ENCODE results near the gene DDIT4L.
"Not testable (repeated sequence)": the region's sequence is repeated elsewhere in the genome, so short reads cannot be mapped to it uniquely, and the experiment has no call there.

The DDIT4L gene, protein sequence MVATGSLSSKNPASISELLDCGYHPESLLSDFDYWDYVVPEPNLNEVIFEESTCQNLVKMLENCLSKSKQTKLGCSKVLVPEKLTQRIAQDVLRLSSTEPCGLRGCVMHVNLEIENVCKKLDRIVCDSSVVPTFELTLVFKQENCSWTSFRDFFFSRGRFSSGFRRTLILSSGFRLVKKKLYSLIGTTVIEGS

DNA sequence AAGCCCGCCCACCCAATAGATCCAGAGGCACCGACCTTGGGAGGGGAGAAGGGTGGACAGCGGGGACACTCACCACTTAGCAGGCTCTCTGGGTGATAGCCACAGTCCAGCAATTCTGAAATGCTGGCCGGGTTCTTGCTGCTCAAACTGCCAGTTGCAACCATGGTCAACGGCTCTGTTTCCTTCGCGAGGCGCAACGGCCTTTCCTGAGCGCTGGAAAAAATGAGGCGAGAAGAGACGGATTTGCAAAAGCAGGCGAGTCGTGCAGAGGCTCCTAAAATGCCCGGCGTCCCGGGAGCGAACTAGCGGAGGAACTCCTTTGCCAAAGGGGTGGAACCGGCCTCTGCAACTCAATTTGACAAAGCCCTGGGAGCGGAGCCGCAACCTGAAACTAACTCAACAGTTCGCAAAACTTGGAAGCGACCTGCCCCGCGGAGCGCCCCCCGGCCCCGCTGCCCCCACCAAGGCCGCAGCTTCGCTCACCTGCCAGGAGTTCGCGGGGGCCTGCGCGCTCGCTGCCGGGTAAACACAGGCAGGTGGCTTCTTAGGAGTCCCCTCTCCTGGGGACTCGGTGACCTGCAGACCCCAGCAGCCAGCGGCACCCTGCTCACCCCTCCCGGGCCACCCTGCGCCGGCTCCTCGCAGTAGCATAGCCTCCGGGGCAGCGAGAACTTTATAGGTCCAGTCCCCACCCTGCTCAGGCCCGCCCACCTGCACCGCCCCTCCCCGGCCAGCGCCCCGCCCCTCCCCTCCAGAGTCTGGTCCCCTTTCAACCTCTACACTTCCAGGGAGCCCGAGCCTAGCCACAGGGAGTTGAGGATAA lies at the start of gene DDIT4L:
DDIT4L (minus strand) TSS at position 649 of the 823 bp plus-strand sequence; CDS start at position 164, 485 bp downstream.
- peak; percentile 61 for DNase-seq

DNA sequence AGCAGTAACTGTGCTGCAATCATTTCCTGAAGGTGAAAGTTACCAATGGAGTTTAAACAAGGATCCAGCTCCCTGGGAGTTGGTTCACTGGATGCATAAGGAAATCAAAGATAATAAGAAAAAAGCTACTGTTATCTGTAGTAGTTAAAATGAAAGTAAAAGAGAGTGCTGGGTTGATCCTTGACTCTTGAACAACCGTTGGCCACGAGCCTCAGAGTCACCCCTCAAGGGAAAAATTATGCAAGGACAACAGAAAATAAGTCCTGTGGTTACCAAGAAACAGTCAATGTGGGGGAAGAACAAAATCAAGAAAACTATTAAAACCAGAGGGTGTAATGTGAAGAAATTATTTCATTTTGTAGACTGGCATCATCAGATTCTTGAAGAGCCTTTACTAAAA lies 49.7 kb upstream of the DDIT4L start:
- DNase-seq: no peak

DNA sequence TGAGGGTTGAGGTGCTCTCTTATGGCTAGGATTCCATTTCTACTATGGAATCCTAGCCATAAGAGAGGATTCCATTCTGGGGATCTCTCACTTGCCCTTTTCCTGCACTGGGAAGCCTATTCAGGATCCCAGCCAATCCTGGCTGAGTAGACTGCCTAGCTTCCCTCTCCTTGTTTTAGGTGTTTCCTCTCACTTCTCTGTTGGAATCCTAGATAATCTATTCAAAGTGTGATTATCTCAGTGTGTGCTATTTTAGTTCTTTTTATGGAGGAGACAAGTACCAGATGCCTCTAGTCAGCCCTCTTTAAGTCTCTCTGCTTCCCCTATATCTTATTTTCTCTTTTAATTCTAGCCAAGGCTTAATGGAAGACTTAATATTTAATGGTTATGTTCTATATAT lies 34.5 kb upstream of the DDIT4L start:
- DNase-seq: no peak

DNA sequence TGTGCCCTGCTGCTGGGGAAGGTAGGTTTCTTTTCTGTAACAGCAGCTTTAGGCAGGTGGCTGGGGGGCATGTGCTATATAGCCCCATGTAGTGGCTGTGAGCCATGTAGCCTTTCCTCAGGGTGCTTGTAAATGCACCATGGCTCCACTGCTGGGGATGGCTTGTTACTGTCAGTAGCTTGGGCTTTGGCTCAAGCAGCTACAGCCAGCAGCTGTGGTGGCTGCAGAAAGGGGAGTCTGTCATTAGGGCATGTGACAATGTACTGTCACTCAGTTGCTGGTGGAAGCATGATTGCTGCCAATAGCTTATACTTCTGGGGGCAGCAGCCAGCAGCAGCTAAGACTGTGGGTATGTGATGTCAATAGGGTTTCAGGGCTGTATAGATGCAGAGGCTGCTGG lies 33.9 kb upstream of the DDIT4L start:
- DNase-seq: no peak

DNA sequence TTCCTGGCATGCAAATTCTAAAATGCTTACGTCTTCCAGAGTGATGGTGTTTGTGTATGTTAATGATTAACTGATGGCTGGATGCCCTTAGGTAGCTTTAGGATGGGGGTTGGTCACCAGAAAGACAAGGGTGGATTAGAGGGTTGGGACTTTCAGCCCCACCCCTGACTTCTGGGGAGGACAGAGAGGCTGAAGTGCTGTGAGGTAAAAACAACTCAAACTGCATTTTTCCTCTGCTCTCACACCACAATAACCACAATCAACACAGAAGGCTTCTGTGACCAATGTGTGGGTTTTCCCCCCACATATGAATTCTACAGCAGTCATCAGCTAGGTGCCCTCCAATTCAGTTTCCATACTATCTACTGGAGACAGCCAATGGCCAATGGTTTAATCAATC lies 18.7 kb upstream of the DDIT4L start:
- DNase-seq: no peak

DNA sequence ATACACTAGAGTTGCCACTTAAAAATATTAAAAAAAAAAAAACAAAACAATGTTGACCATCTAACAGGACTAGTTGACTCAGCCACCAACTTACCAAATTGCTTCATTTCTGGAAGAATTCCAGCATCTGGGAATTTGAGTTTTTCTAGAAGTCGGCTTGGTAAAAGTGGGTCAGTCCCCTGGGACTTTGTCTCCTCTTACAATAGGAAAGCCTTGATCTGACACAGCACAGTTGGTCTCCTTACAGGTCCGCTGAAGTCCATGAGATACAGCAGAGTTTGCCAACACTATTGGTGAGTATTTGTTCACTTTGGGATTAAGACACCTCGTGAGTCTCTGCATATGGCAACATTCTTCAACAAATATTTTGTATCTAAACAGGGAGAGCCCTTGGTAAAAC lies 18.2 kb upstream of the DDIT4L start:
- no peak for DNase-seq

DNA sequence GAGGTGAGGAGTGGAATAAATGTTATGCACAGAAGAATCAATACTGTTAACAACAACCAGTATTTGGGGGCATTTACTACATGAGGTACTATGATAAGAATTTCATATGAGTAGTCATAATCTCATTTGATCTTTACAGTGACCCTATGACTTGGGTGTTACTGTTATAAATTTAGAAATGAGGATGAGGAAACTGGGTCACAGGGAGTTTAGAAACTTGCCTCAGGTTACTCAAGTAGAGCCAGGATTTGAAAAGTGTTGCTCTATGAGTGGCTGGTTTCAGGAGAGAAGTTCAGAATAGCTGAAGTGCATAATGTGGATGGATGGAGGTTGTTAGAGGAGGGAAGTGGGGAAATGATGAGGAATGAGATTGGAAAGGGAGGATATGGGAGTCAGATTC lies 16.6 kb upstream of the DDIT4L start:
- DNase-seq: no peak

DNA sequence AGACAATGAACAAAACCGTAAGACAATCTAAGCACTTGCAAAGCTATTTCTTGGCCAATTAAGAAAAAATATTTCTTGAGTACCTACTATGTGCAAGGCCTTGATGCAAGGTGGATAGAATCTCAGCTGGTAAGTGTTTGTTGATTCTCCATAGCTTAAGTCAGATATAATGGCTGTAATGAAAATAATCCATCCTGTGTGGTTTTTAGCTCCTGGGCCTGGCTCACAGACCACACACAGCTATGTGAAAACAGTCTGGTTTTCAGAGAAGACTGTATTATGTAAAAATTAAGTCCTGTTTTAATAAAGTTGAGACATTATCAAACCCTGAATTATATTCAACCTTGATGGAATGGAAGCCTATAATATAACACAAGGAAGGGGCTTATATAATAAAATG lies 7.8 kb upstream of the DDIT4L start:
- DNase-seq: no peak

DNA sequence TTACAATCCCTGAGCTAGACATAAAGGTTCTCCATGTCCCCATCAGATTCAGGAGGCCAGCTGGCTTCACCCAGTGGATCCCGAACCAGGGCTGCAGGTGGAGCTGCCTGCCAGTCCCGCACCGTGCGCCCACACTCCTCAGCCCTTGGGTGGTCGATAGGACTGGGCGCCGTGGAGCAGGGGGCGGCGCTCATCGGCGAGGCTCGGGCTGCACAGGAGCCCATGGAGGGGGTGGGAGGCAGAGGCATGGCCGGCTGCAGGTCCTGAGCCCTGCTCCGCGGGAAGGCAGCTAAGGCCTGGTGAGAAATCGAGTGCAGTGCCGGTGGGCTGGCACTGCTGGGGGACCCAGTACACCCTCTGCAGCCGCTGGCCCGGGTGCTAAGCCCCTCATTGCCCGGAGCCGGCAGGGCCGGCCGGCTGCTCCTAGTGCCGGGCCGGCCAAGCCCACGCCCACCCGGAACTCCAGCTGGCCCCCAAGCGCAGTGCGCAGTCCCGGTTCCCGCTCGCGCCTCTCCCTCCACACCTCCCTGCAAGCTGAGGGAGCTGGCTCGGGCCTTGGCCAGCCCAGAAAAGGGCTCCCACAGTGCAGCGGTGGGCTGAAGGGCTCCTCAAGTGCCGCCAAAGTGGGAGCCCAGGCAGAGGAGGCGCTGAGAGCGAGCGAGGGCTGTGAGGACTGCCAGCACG lies 6.3 kb upstream of the DDIT4L start:
- not testable (repeated sequence) for DNase-seq

DNA sequence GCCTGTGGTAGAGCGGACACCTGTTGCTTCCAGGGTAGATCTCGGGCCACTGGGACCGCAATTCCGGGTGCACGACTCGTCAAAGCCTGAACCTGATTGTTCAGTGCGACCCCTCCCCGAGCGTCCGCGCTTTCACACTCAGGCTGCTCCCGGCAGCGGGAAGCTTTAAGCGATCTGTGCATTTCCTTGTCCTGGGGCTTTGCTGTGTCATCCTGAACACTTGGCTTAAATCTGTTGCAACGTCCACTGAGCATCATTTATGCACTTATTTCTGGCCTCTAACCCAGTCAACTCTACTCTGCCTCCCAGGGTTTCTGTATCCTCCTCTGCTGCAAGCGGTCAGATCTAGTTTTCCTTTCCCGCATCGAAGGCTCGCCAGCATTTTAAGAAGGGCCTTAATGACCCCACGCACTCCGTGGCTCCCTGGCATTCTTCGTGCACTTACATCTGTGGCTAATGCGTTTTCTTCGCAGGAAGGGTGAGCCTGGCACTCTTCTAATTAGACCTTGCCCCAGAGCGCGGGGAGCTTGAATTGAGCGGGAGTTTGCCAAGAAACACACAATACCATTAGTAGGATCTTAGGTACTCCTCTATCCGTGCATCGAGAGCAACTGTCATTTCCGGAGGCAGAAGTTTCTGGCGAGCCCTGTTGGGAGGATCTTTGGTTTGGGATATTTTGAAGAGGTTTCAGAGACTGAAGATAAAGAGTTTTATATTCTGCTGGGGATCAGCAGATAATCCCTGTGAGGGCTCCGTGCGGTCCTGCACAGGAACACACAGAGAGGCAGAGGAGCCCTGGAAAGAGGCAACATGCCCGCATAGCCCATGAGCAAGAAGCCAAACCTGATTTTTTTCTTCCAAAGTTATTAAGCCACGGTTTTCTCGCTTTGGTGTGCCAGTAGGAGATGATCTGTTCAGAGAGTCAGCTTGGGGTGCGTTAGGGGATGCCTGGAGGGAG lies 654 bp upstream of the DDIT4L start:
- DNase-seq: no peak

DNA sequence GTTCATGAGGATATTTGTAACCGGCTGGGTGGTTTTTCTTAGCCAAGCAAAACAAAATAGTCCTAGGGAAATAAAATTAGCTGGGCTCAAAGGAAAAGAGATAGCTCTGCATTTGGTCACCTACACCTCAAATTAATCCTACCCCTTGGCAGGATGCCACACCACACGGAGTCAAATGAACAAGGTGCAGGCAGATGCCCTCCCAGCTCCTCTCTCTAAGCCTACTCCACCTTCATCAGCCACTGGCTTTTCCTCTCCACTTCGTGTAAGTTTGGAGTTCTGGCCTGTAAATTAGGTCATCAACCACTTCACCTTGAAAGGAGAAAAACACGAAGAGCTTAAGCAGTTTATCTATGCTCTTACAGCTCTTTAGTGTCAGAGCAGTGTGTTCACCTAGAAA lies 1.4 kb downstream of the DDIT4L start:
- DNase-seq: no peak

DNA sequence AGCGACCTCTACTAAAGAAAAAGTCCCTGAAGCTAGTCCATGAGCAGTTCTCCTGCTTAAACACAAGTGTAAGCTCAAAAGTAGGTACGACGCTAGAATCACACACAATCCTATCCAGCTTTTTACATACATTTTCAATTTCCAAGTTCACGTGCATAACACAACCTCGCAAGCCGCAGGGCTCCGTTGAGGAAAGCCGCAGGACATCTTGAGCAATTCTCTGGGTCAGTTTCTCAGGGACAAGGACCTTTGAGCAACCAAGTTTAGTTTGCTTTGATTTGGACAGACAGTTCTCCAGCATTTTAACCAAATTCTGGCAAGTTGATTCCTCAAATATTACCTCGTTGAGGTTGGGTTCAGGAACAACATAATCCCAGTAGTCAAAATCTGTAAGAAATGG lies 2.5 kb downstream of the DDIT4L start:
- DNase-seq: no peak

DNA sequence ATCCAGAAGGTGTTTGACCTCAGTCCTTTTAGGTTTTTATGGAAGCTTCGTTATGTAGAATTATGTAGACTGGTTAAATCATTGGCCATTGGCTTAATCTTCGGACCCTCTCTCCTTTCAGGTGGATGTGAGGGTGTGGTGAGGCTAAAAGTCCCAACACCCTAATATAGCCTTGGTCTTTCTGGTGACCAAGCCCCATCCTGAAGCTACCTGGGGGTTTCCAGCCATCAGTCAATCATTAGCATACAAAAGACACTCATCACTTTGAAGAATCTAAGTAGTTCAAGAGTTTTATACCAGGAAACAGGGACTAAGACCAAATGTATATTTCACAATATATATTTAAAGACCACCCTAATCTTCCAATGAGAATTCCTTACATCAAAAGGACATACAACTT lies 5.5 kb downstream of the DDIT4L start:
- DNase-seq: no peak

DNA sequence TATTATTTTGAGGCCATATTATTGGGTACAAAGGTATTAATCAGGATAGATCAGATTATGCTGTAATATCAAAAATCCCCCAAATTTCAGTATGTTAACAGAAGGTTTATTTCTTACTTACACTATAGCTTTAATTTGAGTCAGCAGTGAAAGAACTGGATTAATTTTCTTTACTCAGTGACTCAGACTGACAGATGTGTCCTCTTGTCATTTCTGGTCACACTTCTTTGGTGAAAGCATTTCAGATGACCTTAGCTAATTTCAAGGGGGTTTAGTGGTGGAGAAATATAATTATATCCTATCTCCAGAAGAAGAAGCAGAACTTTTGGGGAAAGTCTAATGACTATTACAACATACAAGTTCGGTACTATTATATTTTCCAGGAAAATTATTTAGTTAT lies 12.4 kb downstream of the DDIT4L start:
- DNase-seq: no peak

DNA sequence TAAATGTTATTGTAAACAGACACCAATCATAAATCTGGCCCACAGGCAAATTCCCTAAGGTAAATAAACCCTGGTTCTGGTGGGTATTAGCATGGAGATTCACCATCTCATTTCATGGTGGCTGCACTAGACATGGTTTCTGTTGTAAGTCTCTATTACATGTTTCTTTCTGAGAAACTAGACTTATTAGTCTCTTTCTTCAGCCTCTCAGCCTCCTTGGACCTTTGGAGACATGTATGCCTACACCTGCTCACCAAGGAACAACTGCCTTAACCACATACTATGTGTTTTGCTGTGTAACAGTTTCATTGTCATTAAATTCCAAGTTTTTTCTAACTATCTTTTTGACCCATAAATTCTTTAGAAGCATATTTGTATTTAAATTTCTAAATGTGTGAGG lies 13.1 kb downstream of the DDIT4L start:
- DNase-seq: no peak

DNA sequence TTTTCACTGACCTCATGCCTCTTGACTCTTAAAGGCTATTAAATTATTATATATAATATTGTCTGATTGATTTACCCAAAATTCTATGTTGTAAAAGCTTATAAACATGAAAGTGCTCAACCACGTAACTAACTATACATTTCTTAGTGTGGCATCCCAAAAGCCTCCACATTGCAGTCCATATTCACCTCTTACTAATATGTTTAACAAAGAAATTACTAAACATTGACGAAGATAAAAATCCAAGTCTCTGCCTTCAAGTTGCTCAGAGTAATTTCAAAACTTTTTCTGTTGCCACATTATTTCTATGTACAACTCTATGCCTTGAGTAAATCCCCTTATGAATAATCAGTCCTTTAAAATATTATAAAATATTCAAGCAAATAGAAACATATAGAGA lies 14.4 kb downstream of the DDIT4L start:
- no peak for DNase-seq

DNA sequence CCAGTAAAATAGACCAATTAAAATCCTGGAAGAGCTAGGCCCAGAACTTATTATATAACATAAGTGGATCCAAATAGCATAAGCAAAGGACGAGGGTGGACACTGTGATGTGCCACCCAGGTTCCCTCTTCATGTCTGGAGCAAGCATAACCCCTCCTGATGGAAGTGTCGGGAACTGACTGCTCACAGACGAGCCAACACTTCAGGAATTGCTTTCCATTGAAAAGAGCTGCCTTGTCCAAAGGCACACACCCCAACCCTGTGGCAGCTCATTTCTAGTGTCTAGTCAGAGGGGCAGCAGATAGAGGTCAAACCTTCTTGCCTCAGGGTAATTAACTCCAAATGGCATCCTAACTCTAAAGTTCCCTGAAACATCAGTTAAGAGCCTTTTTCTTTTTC lies 15.3 kb downstream of the DDIT4L start:
- no peak for DNase-seq

DNA sequence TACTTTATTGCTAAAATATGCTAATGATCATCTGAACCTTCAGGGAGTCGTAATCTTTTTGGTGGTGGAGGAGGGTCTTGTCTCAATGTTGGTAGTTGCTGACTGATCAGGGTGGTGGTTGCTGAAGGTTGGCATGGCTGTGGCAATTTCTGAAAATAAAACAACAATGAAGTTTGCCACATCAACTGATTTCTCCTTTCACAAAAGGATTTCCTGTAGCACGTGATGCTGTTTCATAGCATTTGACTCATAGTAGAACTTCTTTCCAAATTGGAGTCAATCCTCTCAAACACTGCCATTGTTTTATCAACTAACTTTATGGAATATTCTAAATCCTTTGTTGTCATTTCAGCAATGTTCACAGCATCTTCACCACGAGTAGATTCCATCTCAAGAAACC lies 19.3 kb downstream of the DDIT4L start:
- DNase-seq: no peak

DNA sequence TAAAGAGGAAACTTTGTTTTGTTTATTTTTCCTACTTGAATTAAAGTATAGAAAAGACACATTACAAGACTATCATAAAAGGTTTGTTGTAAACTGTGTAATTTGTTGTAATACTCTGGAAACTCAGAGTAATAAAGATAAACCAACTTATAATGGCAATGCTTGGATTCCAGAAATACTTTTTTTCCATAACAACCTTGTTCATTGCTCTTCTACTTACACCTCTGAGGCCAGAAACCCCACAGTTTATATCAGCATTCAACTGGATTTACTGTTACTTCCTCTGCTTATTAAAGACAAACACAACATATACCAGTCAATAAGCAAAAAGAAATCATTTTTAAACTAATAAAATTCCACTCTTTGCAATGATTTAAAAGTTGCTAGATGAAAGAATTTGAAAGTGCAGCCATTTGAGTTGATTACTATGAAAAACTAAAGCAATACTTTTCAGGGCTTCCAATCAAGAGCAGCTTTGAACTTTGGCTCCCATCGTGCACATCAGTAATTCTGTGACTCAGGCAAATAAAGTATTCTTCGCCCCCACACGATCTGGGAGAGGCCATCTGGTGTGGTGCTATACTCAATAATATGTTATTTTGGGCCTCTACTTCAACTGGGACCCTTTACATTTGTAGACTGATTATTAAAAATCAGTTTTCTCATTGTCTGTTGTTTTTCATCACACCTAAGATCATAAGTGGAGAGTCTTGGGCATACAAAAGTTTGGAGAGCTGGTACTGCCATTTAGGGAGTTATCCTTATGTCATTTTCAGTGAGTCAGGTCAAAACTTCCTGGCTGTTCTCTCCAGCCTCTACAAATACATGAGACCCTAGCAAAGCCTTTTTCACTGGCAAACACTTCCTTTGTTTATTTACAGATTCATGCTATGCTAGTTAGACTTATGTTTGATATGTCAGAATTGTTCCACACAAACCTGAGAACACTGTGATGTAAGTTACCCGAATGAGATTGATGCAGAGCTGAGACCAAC lies 20.5 kb downstream of the DDIT4L start:
- no peak for DNase-seq

DNA sequence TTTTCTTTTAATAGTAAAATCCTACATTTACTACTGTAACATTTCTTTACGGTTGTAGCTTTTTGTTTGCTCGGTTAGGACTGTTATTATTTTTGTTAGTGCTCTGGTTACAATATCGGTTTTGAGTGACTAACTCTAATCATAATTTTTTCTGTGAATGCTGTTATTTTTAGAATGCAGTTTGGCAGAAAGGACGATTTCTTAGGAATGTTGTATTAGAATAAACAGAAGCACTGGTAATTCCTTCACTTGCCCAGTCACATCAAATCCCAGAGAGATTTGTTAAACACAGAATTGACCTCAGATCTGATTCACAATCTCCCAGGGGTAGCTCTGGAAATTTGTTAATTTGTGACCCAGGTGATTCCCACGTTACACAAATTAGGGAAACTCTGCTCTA lies 21.7 kb downstream of the DDIT4L start:
- no peak for DNase-seq

DNA sequence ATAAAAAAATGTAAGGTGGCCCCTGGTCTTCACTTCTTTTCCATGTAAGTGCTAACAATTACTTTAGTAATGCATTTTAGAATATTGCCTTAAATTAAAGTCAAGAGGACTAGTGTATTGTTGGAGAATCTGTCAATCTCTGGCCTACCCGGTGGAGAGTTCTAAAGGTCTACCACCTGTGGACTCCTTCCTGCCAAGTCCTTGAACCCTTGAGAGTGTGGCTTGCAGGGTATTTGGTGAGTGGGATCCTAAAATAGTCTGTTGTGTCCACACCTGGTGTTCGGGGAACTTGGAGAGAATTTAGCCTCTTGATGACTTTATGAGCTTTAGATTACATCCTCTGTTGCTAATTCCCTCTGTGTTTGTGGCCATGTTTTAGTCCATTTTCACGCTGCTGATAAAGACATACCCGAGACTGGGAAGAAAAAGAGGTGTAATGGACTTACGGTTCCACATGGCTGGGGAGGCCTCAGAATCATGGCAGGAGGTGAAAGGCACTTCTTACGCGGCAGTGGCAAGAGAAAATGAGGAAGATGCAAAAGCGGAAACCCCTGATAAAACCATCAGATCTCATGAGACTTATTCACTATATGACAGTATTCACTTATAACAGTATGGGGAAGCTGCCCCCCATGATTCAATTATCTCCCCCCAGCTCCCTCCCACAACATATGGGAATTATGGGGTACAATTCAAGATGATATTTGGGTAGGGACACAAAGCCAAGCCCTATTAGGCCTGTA lies 23.8 kb downstream of the DDIT4L start:
- no peak for DNase-seq
